ENCODE data around the gene NMU. TPM values are rescaled to one million over a fixed set of nuclear protein-coding genes. Genes with fewer than 3 reads are reported as not detected.

The NMU gene
- total and polyA plus RNA-seq, 2 experiments from 2014 or later: not detected

- WGBS, 2 experiments (ENCODE audit: low coverage in 1 of 2, low lambda C conversion rate in 2 of 2, missing lambda C conversion rate in 2 of 2): 75 to 82% methylated on average over 5 of the region's 5 CpGs
- Histone ChIP-seq H3K9me3 (ENCODE audit: low read depth) (no peaks in the 10 kb centered on the region), H3K9ac (no peak overlapping the region), H3K4me3 (no peak overlapping the region), H3K36me3 (ENCODE audit: low read depth) (no peaks in the 10 kb centered on the region), H2AFZ (no peak overlapping the region), H3K4me1 (ENCODE audit: insufficient read depth) (no peaks in the 10 kb centered on the region), H3F3A (ENCODE audit: insufficient read depth) (no peaks in the 10 kb centered on the region), H3K4me2 (ENCODE audit: unreplicated experiment) (no peak overlapping the region), H3K27me3 (replicated peaks; ENCODE audit: insufficient read depth) (no peaks in the 10 kb centered on the region), H3K27ac (no peak overlapping the region), H4K20me1 (ENCODE audit: insufficient read depth) (no peaks in the 10 kb centered on the region), H3K79me2 (ENCODE audit: insufficient read depth) (no peaks in the 10 kb centered on the region), H3K9me2 (ENCODE audit: insufficient read depth) (no peaks in the 10 kb centered on the region)
- in situ Hi-C loops (cut with MboI): no loop called here
- no peak for DNase-seq
- TF ChIP-seq EZH2phosphoT487 (IDR thresholded peaks at IDR 0.05; ENCODE audit: insufficient read depth, low read depth) (no peak), EZH2 (IDR thresholded peaks at IDR 0.05; ENCODE audit: insufficient read depth, poor library complexity, severe bottlenecking) (no peak)
Observed at GRCh38 chr4:55658657-55659056, 22.6 kb upstream of the NMU start.

DNA sequence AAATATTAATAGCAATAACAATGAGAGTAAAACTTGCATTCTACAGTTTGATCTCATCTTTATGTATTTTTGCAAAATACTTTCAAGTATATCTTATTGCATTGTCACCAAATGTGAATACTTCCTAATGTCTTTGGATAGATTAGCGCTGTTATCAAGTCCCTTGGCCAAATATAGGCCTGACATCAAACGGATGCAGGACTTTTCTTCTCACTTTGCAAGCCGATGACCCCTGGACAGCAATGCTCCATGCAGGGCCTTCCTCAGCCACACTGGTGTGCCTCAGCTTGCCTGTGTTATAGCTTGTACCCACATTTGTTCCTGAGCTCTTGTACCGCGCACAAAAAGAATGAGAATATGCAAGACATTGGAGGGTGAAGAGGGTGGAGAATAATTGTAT, 18.0 kb upstream of the NMU start:
- no peak overlapping the region for H3K4me2 ChIP-seq (ENCODE audit: unreplicated experiment)
- H3F3A ChIP-seq (ENCODE audit: insufficient read depth): no peaks in the 10 kb centered on the region
- no peaks in the 10 kb centered on the region for H3K9me3 ChIP-seq (ENCODE audit: low read depth)
- WGBS, 2 experiments (ENCODE audit: low coverage in 1 of 2, low lambda C conversion rate in 2 of 2, missing lambda C conversion rate in 2 of 2): 56 to 62% methylated on average over 5 of the region's 5 CpGs
- no peak overlapping the region for H3K9ac ChIP-seq
- no peak overlapping the region for H3K4me3 ChIP-seq
- no peak overlapping the region for H3K27ac ChIP-seq
- TF ChIP-seq EZH2 (IDR thresholded peaks at IDR 0.05; ENCODE audit: insufficient read depth, poor library complexity, severe bottlenecking) (no peak), EZH2phosphoT487 (IDR thresholded peaks at IDR 0.05; ENCODE audit: insufficient read depth, low read depth) (no peak)
- no peaks in the 10 kb centered on the region for H4K20me1 ChIP-seq (ENCODE audit: insufficient read depth)
- in situ Hi-C loops (cut with MboI): no loop called here
- H3K27me3 ChIP-seq (replicated peaks; ENCODE audit: insufficient read depth): no peaks in the 10 kb centered on the region
- H3K4me1 ChIP-seq (ENCODE audit: insufficient read depth): no peaks in the 10 kb centered on the region
- no peaks in the 10 kb centered on the region for H3K9me2 ChIP-seq (ENCODE audit: insufficient read depth)
- no peak overlapping the region for H2AFZ ChIP-seq
- H3K79me2 ChIP-seq (ENCODE audit: insufficient read depth): no peaks in the 10 kb centered on the region
- no peaks in the 10 kb centered on the region for H3K36me3 ChIP-seq (ENCODE audit: low read depth)
- DNase-seq: no peak

- Histone ChIP-seq H3K9ac (no peak overlapping the region), H3K27me3 (replicated peaks; ENCODE audit: insufficient read depth) (peaks cover 10% of the 10 kb centered on the region; the same call in 1 of the 2 replicates), H3K4me2 (ENCODE audit: unreplicated experiment) (no peak overlapping the region), H3K36me3 (ENCODE audit: low read depth) (no peaks in the 10 kb centered on the region), H3K4me3 (no peak overlapping the region), H3K79me2 (ENCODE audit: insufficient read depth) (no peaks in the 10 kb centered on the region), H4K20me1 (ENCODE audit: insufficient read depth) (no peaks in the 10 kb centered on the region), H3K9me2 (ENCODE audit: insufficient read depth) (no peaks in the 10 kb centered on the region), H3F3A (ENCODE audit: insufficient read depth) (no peaks in the 10 kb centered on the region), H3K27ac (no peak overlapping the region), H3K4me1 (ENCODE audit: insufficient read depth) (no peaks in the 10 kb centered on the region), H2AFZ (no peak overlapping the region), H3K9me3 (ENCODE audit: low read depth) (no peaks in the 10 kb centered on the region)
- 38 to 43% methylated on average over 5 of the region's 5 CpGs for WGBS, 2 experiments (ENCODE audit: low coverage in 1 of 2, low lambda C conversion rate in 2 of 2, missing lambda C conversion rate in 2 of 2)
- TF ChIP-seq EZH2phosphoT487 (IDR thresholded peaks at IDR 0.05; ENCODE audit: insufficient read depth, low read depth): no peak
- no peak for TF ChIP-seq EZH2 (IDR thresholded peaks at IDR 0.05; ENCODE audit: insufficient read depth, poor library complexity, severe bottlenecking)
- no peak for DNase-seq
- in situ Hi-C loops (cut with MboI): no loop called here
Observed at GRCh38 chr4:55650483-55650882, 14.4 kb upstream of the NMU start.

DNA sequence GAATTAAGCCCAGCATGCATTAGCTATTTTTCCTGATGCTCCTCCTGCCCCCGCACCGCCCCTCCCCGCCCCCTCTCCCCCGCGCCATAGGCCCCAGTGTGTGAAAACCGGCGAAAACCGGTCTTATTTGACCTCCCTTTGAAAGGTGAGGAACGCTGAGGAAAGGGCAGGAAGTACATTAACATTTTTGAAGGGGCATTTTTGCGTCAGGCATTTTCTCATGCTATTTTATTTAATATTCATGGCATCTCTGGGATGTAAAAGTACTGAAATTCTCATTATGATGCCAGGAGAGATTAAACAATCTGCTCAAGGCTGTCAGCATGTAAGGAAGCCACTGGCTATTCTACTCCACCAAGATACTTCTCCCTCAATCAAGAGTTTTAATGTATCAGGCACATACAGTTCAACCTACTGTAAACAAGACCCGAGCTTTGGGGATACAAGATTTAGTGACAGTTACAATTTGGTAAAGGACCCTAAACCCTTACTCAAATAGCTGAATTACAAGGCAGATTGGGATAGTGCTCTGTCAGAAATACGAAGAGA, 1.2 kb upstream of the NMU start:
- H3K27me3 ChIP-seq (replicated peaks; ENCODE audit: insufficient read depth): peaks cover 54% of the 10 kb centered on the region
- no peak for DNase-seq
- no peak overlapping the region for H3K9ac ChIP-seq
- H3K4me3 ChIP-seq: no peak overlapping the region
- H3K36me3 ChIP-seq (ENCODE audit: low read depth): no peaks in the 10 kb centered on the region
- no peak overlapping the region for H2AFZ ChIP-seq
- in situ Hi-C loops (cut with MboI): no loop called here
- WGBS, 2 experiments (ENCODE audit: low coverage in 1 of 2, low lambda C conversion rate in 2 of 2, missing lambda C conversion rate in 2 of 2): 18 to 31% methylated on average over 9 to 12 of the region's 12 CpGs
- no peak overlapping the region for H3K4me2 ChIP-seq (ENCODE audit: unreplicated experiment)
- no peaks in the 10 kb centered on the region for H4K20me1 ChIP-seq (ENCODE audit: insufficient read depth)
- TF ChIP-seq EZH2 (IDR thresholded peaks at IDR 0.05; ENCODE audit: insufficient read depth, poor library complexity, severe bottlenecking): no peak
- no peak for TF ChIP-seq EZH2phosphoT487 (IDR thresholded peaks at IDR 0.05; ENCODE audit: insufficient read depth, low read depth)
- no peaks in the 10 kb centered on the region for H3K79me2 ChIP-seq (ENCODE audit: insufficient read depth)
- H3F3A ChIP-seq (ENCODE audit: insufficient read depth): no peaks in the 10 kb centered on the region
- no peak overlapping the region for H3K27ac ChIP-seq
- no peaks in the 10 kb centered on the region for H3K9me2 ChIP-seq (ENCODE audit: insufficient read depth)
- H3K4me1 ChIP-seq (ENCODE audit: insufficient read depth): 0 out of 2 replicates have a peak, but pooled peaks cover 9% of the 10 kb centered on the region
- H3K9me3 ChIP-seq (ENCODE audit: low read depth): no peaks in the 10 kb centered on the region

DNA sequence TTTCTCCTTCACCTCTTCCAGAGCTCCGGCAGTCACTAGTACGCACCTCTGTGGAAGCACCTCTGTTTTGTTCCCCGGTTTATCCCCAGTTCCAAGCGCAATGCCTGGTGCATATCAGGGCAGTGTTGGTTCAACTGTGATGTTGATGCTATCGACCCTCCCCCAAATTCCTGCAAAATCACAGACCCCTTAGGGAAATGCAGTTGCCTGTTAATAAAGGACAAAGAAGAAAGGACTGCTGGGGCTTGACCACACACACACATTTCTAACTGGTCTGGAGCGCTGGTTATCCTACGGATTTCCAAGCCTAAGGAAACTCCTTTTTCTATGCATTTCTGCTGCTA, 530 bp upstream of the NMU start:
- peaks cover 61% of the 10 kb centered on the region for H3K27me3 ChIP-seq (replicated peaks; ENCODE audit: insufficient read depth)
- H3F3A ChIP-seq (ENCODE audit: insufficient read depth): no peaks in the 10 kb centered on the region
- H2AFZ ChIP-seq: peak overlapping the region; percentile 68
- 1 to 3% methylated on average over 7 of the region's 7 CpGs for WGBS, 2 experiments (ENCODE audit: low coverage in 1 of 2, low lambda C conversion rate in 2 of 2, missing lambda C conversion rate in 2 of 2)
- no peak overlapping the region for H3K27ac ChIP-seq
- in situ Hi-C loops (cut with MboI): no loop called here
- H3K9me3 ChIP-seq (ENCODE audit: low read depth): no peaks in the 10 kb centered on the region
- no peaks in the 10 kb centered on the region for H3K9me2 ChIP-seq (ENCODE audit: insufficient read depth)
- peak overlapping the region; percentile 72 for H3K4me2 ChIP-seq (ENCODE audit: unreplicated experiment)
- TF ChIP-seq EZH2 (IDR thresholded peaks at IDR 0.05; ENCODE audit: insufficient read depth, poor library complexity, severe bottlenecking) (peak; percentile 24), EZH2phosphoT487 (IDR thresholded peaks at IDR 0.05; ENCODE audit: insufficient read depth, low read depth) (no peak)
- no peak overlapping the region for H3K9ac ChIP-seq
- H3K79me2 ChIP-seq (ENCODE audit: insufficient read depth): no peaks in the 10 kb centered on the region
- H3K4me1 ChIP-seq (ENCODE audit: insufficient read depth): 0 out of 2 replicates have a peak, but pooled peaks cover 9% of the 10 kb centered on the region
- peak overlapping the region; percentile 58 for H3K4me3 ChIP-seq
- H3K36me3 ChIP-seq (ENCODE audit: low read depth): no peaks in the 10 kb centered on the region
- no peak for DNase-seq
- H4K20me1 ChIP-seq (ENCODE audit: insufficient read depth): no peaks in the 10 kb centered on the region
